GM12878 (cell line): ENCODE results near the gene HNRNPA0. TPM values are rescaled to one million over a fixed set of nuclear protein-coding genes. Genes with fewer than 3 reads are reported as not detected.

Source experiments
- ATAC-seq: fragments of 200-7000 bp; cut with Tn5 transposase; 3 replicates; pipeline ENCODE4 v1.9.1; 2020; ENCODE audit warnings: mild to moderate bottlenecking, moderate library complexity
- BruUV-seq: library from RNA; stranded (reverse); fragments of 400-500 nt; replicated peaks from 2 replicates; lab custom pipeline; 2021; lab: Mats Ljungman, UMichigan
- CTCF ChIA-PET: fragments of 300-600 bp; sonication (Branson Sonifier 250); formaldehyde crosslinking; extraction: SDS; loops from one replicate; lab custom pipeline; 2021; ENCODE audit warnings: inconsistent platforms; lab: Yijun Ruan, JAX
- POLR2A ChIA-PET: fragments of 350-600 bp; formaldehyde crosslinking; extraction: SDS; loops from one replicate; lab custom pipeline; 2021; ENCODE audit warnings: inconsistent platforms; lab: Charles Lee
- RAD21 ChIA-PET: fragments of 300-600 bp; sonication (Branson Sonifier 250); formaldehyde crosslinking; loops from one replicate; lab custom pipeline; 2023; ENCODE audit warnings: antibody characterized with exemption; ENCODE audit not compliant: unreplicated experiment; lab: Charles Lee
- SMC1A ChIA-PET: fragments of 300-600 bp; sonication (Branson Sonifier 250); formaldehyde crosslinking; loops from one replicate; lab custom pipeline; 2023; ENCODE audit not compliant: unreplicated experiment, uncharacterized antibody; lab: Charles Lee
- DNase-seq: peaks from one replicate; pipeline ENCODE4 v3.0.0-alpha.2; 2011; ENCODE audit warnings: low read depth, low spot score
- FAIRE-seq: peaks from 3 replicates; lab custom pipeline; 2011; peaks lifted over from hg19 to GRCh38; lab: Jason Lieb, UNC
- H2AFZ ChIP-seq: 2 replicates; pipeline ENCODE4 v1.6.0; 2011; ENCODE audit warnings: low read depth, low read length, control low read depth; ENCODE audit not compliant: control insufficient read depth
- H3K27ac ChIP-seq: 2 replicates; pipeline ENCODE4 v1.5.1; 2011; ENCODE audit warnings: control low read depth; ENCODE audit not compliant: control insufficient read depth, insufficient read depth
- H3K27me3 ChIP-seq, 2 experiments: replicated peaks in 1 of 2; 2 replicates each; pipeline versions ENCODE4 v1.6.0 to v1.6.1; 2011; ENCODE audit warnings: low read length in 1 of 2; ENCODE audit not compliant: control insufficient read depth in 2 of 2, insufficient read depth in 2 of 2
- H3K36me3 ChIP-seq, 2 experiments: 2 replicates each; pipeline ENCODE4 v1.5.1; 2011; ENCODE audit warnings: low read length in 1 of 2; ENCODE audit not compliant: control insufficient read depth in 2 of 2, insufficient read depth in 2 of 2
- H3K4me1 ChIP-seq: 2 replicates; pipeline ENCODE4 v1.6.1; 2011; ENCODE audit warnings: mild to moderate bottlenecking, low read length, moderate library complexity, mixed read lengths; ENCODE audit not compliant: control insufficient read depth, insufficient read depth
- H3K4me2 ChIP-seq: 2 replicates; pipeline ENCODE4 v1.6.0; 2011; ENCODE audit warnings: control low read depth; ENCODE audit not compliant: control insufficient read depth, insufficient read depth
- H3K4me3 ChIP-seq: fragments of 200-600 bp; sonication (generic); 2 replicates; pipeline ENCODE4 v1.5.1; 2016
- H3K79me2 ChIP-seq: 2 replicates; pipeline ENCODE4 v1.6.0; 2011; ENCODE audit warnings: low read length; ENCODE audit not compliant: control insufficient read depth, insufficient read depth
- H3K9ac ChIP-seq: 2 replicates; pipeline ENCODE4 v1.8.0; 2011; ENCODE audit warnings: low read length, control low read depth, mixed read lengths; ENCODE audit not compliant: control insufficient read depth, insufficient read depth
- H3K9me3 ChIP-seq: replicated peaks from 3 replicates; pipeline ENCODE4 v1.5.1; 2011; ENCODE audit warnings: mild to moderate bottlenecking, low read length; ENCODE audit not compliant: control insufficient read depth, insufficient read depth
- H4K20me1 ChIP-seq: 2 replicates; pipeline ENCODE4 v1.6.0; 2011; ENCODE audit not compliant: control insufficient read depth, insufficient read depth
- CHD1 ChIP-seq: IDR thresholded peaks from 2 replicates; pipeline ENCODE4 v1.6.1; 2012; ENCODE audit warnings: low read depth, low read length, improper control_type of control experiment
- GATAD2B ChIP-seq: fragments of 450-650 bp; conservative IDR thresholded peaks from 2 replicates; pipeline ENCODE4 v1.6.1; 2017; ENCODE audit warnings: low read depth, mild to moderate bottlenecking, moderate library complexity
- IRF4 ChIP-seq: IDR thresholded peaks from 2 replicates; pipeline ENCODE4 v1.6.1; 2011; ENCODE audit warnings: low read depth, low read length
- JUNB ChIP-seq: IDR thresholded peaks from 2 replicates; pipeline ENCODE4 v1.6.1; 2016; ENCODE audit warnings: antibody characterized with exemption, mild to moderate bottlenecking
- MAX ChIP-seq: IDR thresholded peaks from 2 replicates; pipeline ENCODE4 v1.6.1; 2012; ENCODE audit warnings: low read depth, low read length, improper control_type of control experiment
- MTA3 ChIP-seq: IDR thresholded peaks from 2 replicates; pipeline ENCODE4 v1.6.1; 2012; ENCODE audit warnings: low read length, inconsistent platforms, borderline replicate concordance
- MXI1 ChIP-seq: fragments of 150-350 bp; IDR thresholded peaks from 2 replicates; pipeline ENCODE4 v1.6.1; 2011; ENCODE audit warnings: low read depth, mild to moderate bottlenecking, inconsistent platforms, low read length, improper control_type of control experiment
- NKRF ChIP-seq: fragments of 450-650 bp; conservative IDR thresholded peaks from 2 replicates; pipeline ENCODE4 v1.6.1; 2017; ENCODE audit warnings: mild to moderate bottlenecking, moderate library complexity
- POU2F2 ChIP-seq: IDR thresholded peaks from 3 replicates; pipeline ENCODE4 v1.6.1; 2011; ENCODE audit warnings: low read depth, mild to moderate bottlenecking, low read length, borderline replicate concordance
- RBBP5 ChIP-seq: fragments of 200-600 bp; sonication (generic); conservative IDR thresholded peaks from 2 replicates; pipeline ENCODE4 v1.6.1; 2016
- STAT1 ChIP-seq: fragments of 450-650 bp; conservative IDR thresholded peaks from 2 replicates; pipeline ENCODE4 v1.6.1; 2014; ENCODE audit warnings: antibody characterized with exemption, mild to moderate bottlenecking
- TCF7 ChIP-seq: IDR thresholded peaks from 2 replicates; pipeline ENCODE4 v1.6.1; 2014; ENCODE audit warnings: antibody characterized with exemption, borderline replicate concordance
- ZNF622 ChIP-seq: fragments of 450-650 bp; IDR thresholded peaks from 2 replicates; pipeline ENCODE4 v1.6.1; 2017; ENCODE audit warnings: mild to moderate bottlenecking, inconsistent platforms
- WGBS: methylation state at CpG from one replicate; pipeline ENCODE4 v1.1.6; 2016; ENCODE audit warnings: low lambda C conversion rate; ENCODE audit not compliant: insufficient replicate concordance, insufficient coverage; ENCODE audit errors: missing lambda C conversion rate; 5-methylcytosine and 5-hydroxymethylcytosine counted together
- in situ Hi-C: fragments of 300-500 bp; cut with MboI; formaldehyde crosslinking; loops from 9 replicates; pipeline ENCODE4 v1.14.3; 2018; ENCODE audit warnings: mixed read lengths
- intact Hi-C: fragments of 100-400 bp; cut with micrococcal nuclease; formaldehyde crosslinking; loops from one replicate; pipeline ENCODE4 v1.14.2; 2022; ENCODE audit not compliant: unreplicated experiment
- polyA plus RNA-seq, 11 experiments: library from polyadenylated mRNA; depleted of rRNA in 4 of 11; unstranded in 6 of 11; stranded (reverse) in 5 of 11; fragments of >200 nt; fragmentation: Nextera tagmentation in 4 of 11; fragmentation: Illumina TruSeq in 1 of 11; extraction: Ambion mirVana in 4 of 11; extraction: Trizol in 1 of 11; gene quantifications; 1 replicate in 1 of 11; 2 replicates in 10 of 11; pipeline versions ENCODE4 v1.2.1 to v1.2.3, GENCODE V29; 2011 to 2016; ENCODE audit warnings: inconsistent platforms in 2 of 11, missing spikeins in 2 of 11, low read depth in 1 of 11
- total RNA-seq, 4 experiments: library from RNA; depleted of rRNA in 3 of 4; stranded (reverse); fragments of >200 nt in 3 of 4; fragmentation: Illumina TruSeq in 1 of 4; extraction: Trizol in 1 of 4; gene quantifications; 2 replicates each; pipeline versions ENCODE4 v1.2.1 to v1.2.3, GENCODE V29; 2013 to 2021
- TF ChIP-seq, protein P1 (sequence below): fragments of 450-650 bp; IDR thresholded peaks from 2 replicates; pipeline ENCODE4 v1.6.1; 2017; ENCODE audit warnings: antibody characterized with exemption, mild to moderate bottlenecking, moderate library complexity

HNRNPA0 gene
- total and polyA plus RNA-seq, 10 of the 15 experiments (the other 5 are each of a cell fraction or from before 2014, with no cell fraction given) = 6.3 to 45.0 (median 12.5) TPM

DNA sequence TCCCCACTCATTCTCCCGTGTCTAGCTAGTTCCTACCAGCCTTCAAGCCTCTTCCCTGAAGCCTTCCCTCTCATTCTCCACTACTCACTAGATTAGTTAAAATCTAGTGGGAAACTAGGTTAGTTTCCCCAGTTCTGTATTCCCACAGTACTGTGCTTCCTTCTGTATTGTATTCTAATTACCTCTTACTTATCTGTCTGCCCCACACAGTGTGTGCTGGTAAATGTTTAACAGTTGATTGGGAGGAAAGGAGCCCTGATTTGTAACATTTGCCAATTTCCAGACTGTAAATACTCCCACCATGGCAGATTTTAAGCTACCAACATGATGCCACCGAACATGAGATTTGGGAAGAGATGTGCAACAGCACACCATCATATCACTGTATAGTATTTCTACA, 26.5 kb downstream of the HNRNPA0 start:
- intact Hi-C loops = no loop called here
- FAIRE-seq = no peak
- Histone ChIP-seq H3K4me2 (no peak overlapping the region), H3K9me3 (no peaks in the 10 kb centered on the region; the same call in 2 of the 3 replicates), H2AFZ (no peak overlapping the region), H3K36me3 (no peaks in the 10 kb centered on the region), H3K27ac (no peak overlapping the region), H4K20me1 (no peaks in the 10 kb centered on the region), H3K27me3 (no peaks in the 10 kb centered on the region), H3K9ac (no peak overlapping the region), H3K4me3 (no peak overlapping the region), H3K4me1 (no peaks in the 10 kb centered on the region; the same call in 1 of the 2 replicates), H3K79me2 (peaks cover 3% of the 10 kb centered on the region)
- ATAC-seq = no peak
- no peak for TF ChIP-seq TCF7
- TF ChIP-seq POU2F2 = no peak
- TF ChIP-seq ZNF622 = no peak
- TF ChIP-seq CHD1 = no peak
- no peak for TF ChIP-seq JUNB
- no peak for TF ChIP-seq MAX
- TF ChIP-seq IRF4 = no peak
- ChIA-PET POLR2A (no interaction called here), SMC1A (interaction anchor here (0.9 to 4.3 kb wide), 5 partner anchors 9 to 119 kb away, joined by 3 to 17 read pairs (median 7); partner anchors contain the start of gene KLHL3), RAD21 (interaction anchor here (0.9 to 1.1 kb wide), 2 partner anchors 9 to 15 kb away, joined by 3 to 4 read pairs; no protein-coding TSS in a partner anchor), CTCF (interaction anchor here (0.7 to 4.2 kb wide), 7 partner anchors 9 to 67 kb away, joined by 3 to 25 read pairs (median 3); no protein-coding TSS in a partner anchor)
- no peak for DNase-seq
- BruUV-seq = no TSS peak
- in situ Hi-C loops = no loop called here
- WGBS = 98% methylated on average over 2 of the region's 2 CpGs

- FAIRE-seq (no peak), DNase-seq (no peak), ATAC-seq (no peak)
- Histone ChIP-seq H3K4me1 (no peaks in the 10 kb centered on the region; the same call in 1 of the 2 replicates), H3K9ac (no peak overlapping the region), H2AFZ (no peak overlapping the region), H3K9me3 (no peaks in the 10 kb centered on the region; the same call in 2 of the 3 replicates), H3K4me2 (no peak overlapping the region), H3K4me3 (no peak overlapping the region), H3K27me3 (no peaks in the 10 kb centered on the region), H4K20me1 (no peaks in the 10 kb centered on the region), H3K27ac (no peak overlapping the region), H3K36me3 (no peaks in the 10 kb centered on the region), H3K79me2 (no peaks in the 10 kb centered on the region; the same call in 1 of the 2 replicates)
- SMC1A ChIA-PET = no interaction called here
- CTCF ChIA-PET = no interaction called here
- WGBS = 96% methylated on average over 2 of the region's 2 CpGs
- no TSS peak for BruUV-seq
- RAD21 ChIA-PET = no interaction called here
- intact Hi-C loops (no loop called here), in situ Hi-C loops (no loop called here)
- POLR2A ChIA-PET = no interaction called here
- TF ChIP-seq RBBP5 (no peak), GATAD2B (no peak), NKRF (no peak), JUNB (no peak), MXI1 (no peak), STAT1 (no peak), MTA3 (no peak)
- TF ChIP-seq, protein P1, sequence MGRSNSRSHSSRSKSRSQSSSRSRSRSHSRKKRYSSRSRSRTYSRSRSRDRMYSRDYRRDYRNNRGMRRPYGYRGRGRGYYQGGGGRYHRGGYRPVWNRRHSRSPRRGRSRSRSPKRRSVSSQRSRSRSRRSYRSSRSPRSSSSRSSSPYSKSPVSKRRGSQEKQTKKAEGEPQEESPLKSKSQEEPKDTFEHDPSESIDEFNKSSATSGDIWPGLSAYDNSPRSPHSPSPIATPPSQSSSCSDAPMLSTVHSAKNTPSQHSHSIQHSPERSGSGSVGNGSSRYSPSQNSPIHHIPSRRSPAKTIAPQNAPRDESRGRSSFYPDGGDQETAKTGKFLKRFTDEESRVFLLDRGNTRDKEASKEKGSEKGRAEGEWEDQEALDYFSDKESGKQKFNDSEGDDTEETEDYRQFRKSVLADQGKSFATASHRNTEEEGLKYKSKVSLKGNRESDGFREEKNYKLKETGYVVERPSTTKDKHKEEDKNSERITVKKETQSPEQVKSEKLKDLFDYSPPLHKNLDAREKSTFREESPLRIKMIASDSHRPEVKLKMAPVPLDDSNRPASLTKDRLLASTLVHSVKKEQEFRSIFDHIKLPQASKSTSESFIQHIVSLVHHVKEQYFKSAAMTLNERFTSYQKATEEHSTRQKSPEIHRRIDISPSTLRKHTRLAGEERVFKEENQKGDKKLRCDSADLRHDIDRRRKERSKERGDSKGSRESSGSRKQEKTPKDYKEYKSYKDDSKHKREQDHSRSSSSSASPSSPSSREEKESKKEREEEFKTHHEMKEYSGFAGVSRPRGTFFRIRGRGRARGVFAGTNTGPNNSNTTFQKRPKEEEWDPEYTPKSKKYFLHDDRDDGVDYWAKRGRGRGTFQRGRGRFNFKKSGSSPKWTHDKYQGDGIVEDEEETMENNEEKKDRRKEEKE = no peak
These were observed 29.9 kb downstream of the HNRNPA0 start for GRCh38 chr5:137724251-137724650.
